ENCODE measurements around the gene CEP112. TPM values are rescaled to one million over a fixed set of nuclear protein-coding genes. Genes with fewer than 3 reads are reported as not detected.

CEP112 gene
- total and polyA plus RNA-seq, 2 of the 13 experiments (the other 11 are each of a cell fraction or from before 2014, with no cell fraction given), result 1.2 to 3.4 TPM

- peak in 1 of 2 experiments; percentile 79; a peak in 2 of 4 replicates for TF ChIP-seq EP300 (IDR thresholded peaks at IDR 0.05; ENCODE audit: low read depth in 2 of 2, low read length in 2 of 2)
- TF ChIP-seq EP300 (CRISPR knock-in tag; IDR thresholded peaks at IDR 0.05; ENCODE audit: borderline replicate concordance), result no peak
- peak; percentile 25 for TF ChIP-seq YY1 (IDR thresholded peaks at IDR 0.05; ENCODE audit: insufficient read depth, insufficient replicate concordance, low read depth, low read length)
- no peak for TF ChIP-seq ZBTB25 (CRISPR knock-in tag; IDR thresholded peaks at IDR 0.05)
- peak; percentile 64; the same call in 1 of the 2 replicates for TF ChIP-seq BCL6 (CRISPR knock-in tag; IDR thresholded peaks at IDR 0.05)
- no peak for TF ChIP-seq HINFP (CRISPR knock-in tag; IDR thresholded peaks at IDR 0.05; ENCODE audit: low read depth)
- no peak for TF ChIP-seq ELF1 (CRISPR knock-in tag; IDR thresholded peaks at IDR 0.05)
- no peak for TF ChIP-seq ZNF253 (CRISPR knock-in tag; IDR thresholded peaks at IDR 0.05; ENCODE audit: borderline replicate concordance)
- peak; percentile 59; the same call in 1 of the 2 replicates for TF ChIP-seq KDM6A (CRISPR knock-in tag; IDR thresholded peaks at IDR 0.05; ENCODE audit: low read depth)
- TF ChIP-seq ZFP37 (CRISPR knock-in tag; IDR thresholded peaks at IDR 0.05; ENCODE audit: borderline replicate concordance), result no peak
- TF ChIP-seq ZMYM2 (CRISPR knock-in tag; IDR thresholded peaks at IDR 0.05), result 0 out of 2 replicates have a peak, but pooled peaks have one; percentile 46
- TF ChIP-seq ARID3A (IDR thresholded peaks at IDR 0.05; ENCODE audit: low read depth, low read length), result peak; percentile 78; the same call in 1 of the 2 replicates
- TF ChIP-seq FOXK1 (CRISPR knock-in tag; IDR thresholded peaks at IDR 0.05; ENCODE audit: borderline replicate concordance, low read depth), result peak; percentile 30; the same call in 1 of the 2 replicates
- no peak for TF ChIP-seq SNAI1 (CRISPR knock-in tag; IDR thresholded peaks at IDR 0.05; ENCODE audit: borderline replicate concordance)
- 0 out of 2 replicates have a peak, but pooled peaks have one; percentile 8 for TF ChIP-seq STAG1 (CRISPR knock-in tag; IDR thresholded peaks at IDR 0.05)
- no peak for TF ChIP-seq MED8 (CRISPR knock-in tag; IDR thresholded peaks at IDR 0.05; ENCODE audit: insufficient replicate concordance)
- peak; percentile 90 for TF ChIP-seq FOXA3 (CRISPR knock-in tag; IDR thresholded peaks at IDR 0.05)
- peak; percentile 76 for TF ChIP-seq NR2F6 (IDR thresholded peaks at IDR 0.05)
- TF ChIP-seq NR2F6 (CRISPR knock-in tag; IDR thresholded peaks at IDR 0.05), result peak; percentile 78
- TF ChIP-seq ATF1 (CRISPR knock-in tag; IDR thresholded peaks at IDR 0.05), result 0 out of 2 replicates have a peak, but pooled peaks have one; percentile 42
- peak; percentile 86 for TF ChIP-seq ARID5B (CRISPR knock-in tag; IDR thresholded peaks at IDR 0.05)
These were observed 41.3 kb upstream of the CEP112 start (continued) for GRCh38 chr17:66233023-66233753.

All from HepG2 (cell line).